H1 (cell line): ENCODE data around the gene KRT77. TPM values are rescaled to one million over a fixed set of nuclear protein-coding genes. Genes with fewer than 3 reads are reported as not detected.

Experiments
- CTCF ChIA-PET: fragments of 300-600 bp; sonication (Branson Sonifier 250); formaldehyde crosslinking; loops from one replicate; lab custom pipeline; 2021; ENCODE audit not compliant: partially characterized antibody; lab: Charles Lee
- POLR2A ChIA-PET: fragments of 300-600 bp; sonication (Branson Sonifier 250); formaldehyde crosslinking; loops from one replicate; lab custom pipeline; 2021; ENCODE audit warnings: inconsistent platforms; ENCODE audit not compliant: partially characterized antibody; lab: Charles Lee
- DNase-seq, 2 experiments: peaks; one replicate each; pipeline versions ENCODE4 v3.0.0 to v3.0.0-alpha.2; 2010 to 2022; ENCODE audit warnings: low spot score in 2 of 2, low read depth in 1 of 2, mixed read lengths in 1 of 2
- FAIRE-seq: peaks from 2 replicates; lab custom pipeline; 2011; peaks lifted over from hg19 to GRCh38; lab: Jason Lieb, UNC
- H2AFZ ChIP-seq: 2 replicates; pipeline ENCODE4 v1.8.1; 2012; ENCODE audit warnings: low read length, inconsistent platforms
- H2AK5ac ChIP-seq: 2 replicates; pipeline ENCODE4 v1.6.1; 2013; ENCODE audit warnings: low read depth, low read length
- H2BK120ac ChIP-seq: replicated peaks from 2 replicates; pipeline ENCODE3; 2013; ENCODE audit warnings: low read depth, low read length, inconsistent platforms
- H2BK12ac ChIP-seq: 2 replicates; pipeline ENCODE4 v1.6.1; 2013; ENCODE audit warnings: low read depth, low read length
- H2BK15ac ChIP-seq: 2 replicates; pipeline ENCODE4 v1.6.1; 2013; ENCODE audit warnings: low read length
- H2BK20ac ChIP-seq: 2 replicates; pipeline ENCODE4 v1.6.1; 2013; ENCODE audit warnings: low read length
- H2BK5ac ChIP-seq: 2 replicates; pipeline ENCODE4 v1.6.1; 2013; ENCODE audit warnings: low read depth, low read length
- H3K14ac ChIP-seq: 2 replicates; pipeline ENCODE4 v1.6.1; 2013; ENCODE audit warnings: inconsistent platforms; ENCODE audit not compliant: insufficient read length
- H3K18ac ChIP-seq: 2 replicates; pipeline ENCODE4 v1.6.1; 2013; ENCODE audit warnings: low read length; ENCODE audit errors: extremely low read depth
- H3K23ac ChIP-seq: 2 replicates; pipeline ENCODE4 v1.6.1; 2013; ENCODE audit warnings: inconsistent platforms; ENCODE audit not compliant: insufficient read length
- H3K23me2 ChIP-seq: 2 replicates; pipeline ENCODE4 v1.6.1; 2013; ENCODE audit warnings: low read depth, low read length
- H3K27ac ChIP-seq: 2 replicates; pipeline ENCODE4 v1.6.1; 2011; ENCODE audit warnings: low read depth, low read length, inconsistent platforms
- H3K27me3 ChIP-seq, 4 experiments: replicated peaks in 1 of 4; 1 replicate in 1 of 4; 2 replicates in 3 of 4; pipeline versions ENCODE4 v1.6.1 to v1.8.1; 2011 to 2013; ENCODE audit warnings: low read length in 3 of 4, mild to moderate bottlenecking in 3 of 4, inconsistent platforms in 2 of 4, mixed read lengths in 2 of 4, moderate library complexity in 1 of 4; ENCODE audit not compliant: control insufficient read depth in 3 of 4, insufficient read depth in 3 of 4; ENCODE audit errors: extremely low read depth in 1 of 4
- H3K36me3 ChIP-seq, 4 experiments: 2 replicates each; pipeline versions ENCODE4 v1.6.1 to v1.8.1; 2011 to 2013; ENCODE audit warnings: mild to moderate bottlenecking in 4 of 4, low read length in 3 of 4, moderate library complexity in 2 of 4, control low read depth in 1 of 4, inconsistent platforms in 1 of 4; ENCODE audit not compliant: insufficient read depth in 4 of 4, control insufficient read depth in 2 of 4
- H3K4ac ChIP-seq: replicated peaks from 2 replicates; pipeline ENCODE3; 2013; ENCODE audit warnings: low read length, low read depth, mixed read lengths, inconsistent platforms; ENCODE audit not compliant: insufficient read length
- H3K4me1 ChIP-seq, 4 experiments: replicated peaks in 1 of 4; 1 replicate in 1 of 4; 2 replicates in 3 of 4; pipeline versions ENCODE4 v1.6.1 to v1.8.1; 2011 to 2013; ENCODE audit warnings: low read length in 3 of 4, inconsistent platforms in 2 of 4, mixed read lengths in 1 of 4; ENCODE audit not compliant: insufficient read depth in 4 of 4, control insufficient read depth in 3 of 4
- H3K4me2 ChIP-seq, 2 experiments: 2 replicates each; pipeline versions ENCODE4 v1.6.1 to v1.8.1; 2011 to 2013; ENCODE audit warnings: low read depth in 2 of 2, low read length in 2 of 2, control low read depth in 1 of 2, inconsistent platforms in 1 of 2, mild to moderate bottlenecking in 1 of 2; ENCODE audit not compliant: insufficient read depth in 1 of 2
- H3K4me3 ChIP-seq, 4 experiments: fragments of 200-600, 300-600 bp in 1 of 4; sonication (generic), shearing (Covaris generic), sonication (Bioruptor Twin) in 1 of 4; 2 replicates each; pipeline versions ENCODE4 v1.5.1 to v1.8.1; 2011 to 2016; ENCODE audit warnings: low read length in 4 of 4, low read depth in 3 of 4, control low read depth in 2 of 4, inconsistent platforms in 2 of 4, mild to moderate bottlenecking in 2 of 4, mixed read lengths in 1 of 4, moderate library complexity in 1 of 4; ENCODE audit not compliant: insufficient read depth in 2 of 4; ENCODE audit errors: extremely low read depth in 1 of 4
- H3K56ac ChIP-seq: replicated peaks from 2 replicates; pipeline ENCODE3; 2013; ENCODE audit warnings: low read depth, mild to moderate bottlenecking, mixed read lengths, low read length, inconsistent platforms; ENCODE audit not compliant: insufficient read length
- H3K79me1 ChIP-seq: 2 replicates; pipeline ENCODE4 v1.6.1; 2013; ENCODE audit warnings: low read depth, low read length, control low read depth
- H3K79me2 ChIP-seq, 2 experiments: 2 replicates each; pipeline versions ENCODE4 v1.6.1 to v1.8.1; 2012 to 2013; ENCODE audit warnings: low read length in 2 of 2, mild to moderate bottlenecking in 2 of 2, inconsistent platforms in 1 of 2; ENCODE audit not compliant: insufficient read depth in 2 of 2, control insufficient read depth in 1 of 2
- H3K9ac ChIP-seq, 4 experiments: replicated peaks in 1 of 4; 1 replicate in 1 of 4; 2 replicates in 3 of 4; pipeline versions ENCODE4 v1.6.1 to v1.8.1; 2011 to 2013; ENCODE audit warnings: low read depth in 3 of 4, low read length in 3 of 4, control low read depth in 2 of 4, mild to moderate bottlenecking in 2 of 4, moderate library complexity in 2 of 4, inconsistent platforms in 1 of 4; ENCODE audit errors: extremely low read depth in 1 of 4
- H3K9me3 ChIP-seq, 2 experiments: 2 replicates each; pipeline versions ENCODE4 v1.6.1 to v1.8.1; 2012 to 2013; ENCODE audit warnings: mild to moderate bottlenecking in 2 of 2, moderate library complexity in 2 of 2, control low read depth in 1 of 2, inconsistent platforms in 1 of 2, low read depth in 1 of 2, low read length in 1 of 2, mixed read lengths in 1 of 2; ENCODE audit not compliant: insufficient read depth in 2 of 2
- H4K20me1 ChIP-seq, 2 experiments: replicated peaks in 1 of 2; 2 replicates each; pipeline versions ENCODE3 to v1.8.1; 2011 to 2013; ENCODE audit warnings: inconsistent platforms in 2 of 2, low read length in 2 of 2, mild to moderate bottlenecking in 1 of 2; ENCODE audit not compliant: insufficient read depth in 2 of 2, control insufficient read depth in 1 of 2
- H4K5ac ChIP-seq: 2 replicates; pipeline ENCODE4 v1.6.1; 2013; ENCODE audit warnings: low read length, low read depth, mixed read lengths, inconsistent platforms; ENCODE audit not compliant: insufficient read length
- H4K8ac ChIP-seq: 2 replicates; pipeline ENCODE4 v1.8.0; 2013; ENCODE audit warnings: mild to moderate bottlenecking, moderate library complexity, low read length, inconsistent platforms; ENCODE audit not compliant: insufficient read depth; ENCODE audit errors: extremely low read depth
- H4K91ac ChIP-seq: replicated peaks from 2 replicates; pipeline ENCODE3; 2013; ENCODE audit warnings: low read length, mixed read lengths, inconsistent platforms; ENCODE audit not compliant: insufficient read length
- ASH2L ChIP-seq: fragments of 200-600, 300-600 bp; sonication (generic); IDR thresholded peaks from one replicate; pipeline ENCODE4 v1.7.1; 2017; ENCODE audit warnings: low read length
- EZH2 ChIP-seq: fragments of 200-600 bp; sonication (generic); IDR thresholded peaks from 2 replicates; pipeline ENCODE4 v1.7.1; 2012; ENCODE audit warnings: low read depth, mild to moderate bottlenecking, moderate library complexity, low read length, inconsistent platforms; ENCODE audit not compliant: severe bottlenecking
- NANOG ChIP-seq: IDR thresholded peaks from 2 replicates; pipeline ENCODE4 v1.6.1; 2011; ENCODE audit warnings: low read length, low read depth, mild to moderate bottlenecking, inconsistent platforms; ENCODE audit not compliant: insufficient read depth, poor library complexity, severe bottlenecking
- NRF1 ChIP-seq: IDR thresholded peaks from 2 replicates; pipeline ENCODE4 v1.6.1; 2011; ENCODE audit warnings: mild to moderate bottlenecking, low read depth, low read length, improper control_type of control experiment
- SRF ChIP-seq: IDR thresholded peaks from 2 replicates; pipeline ENCODE4 v1.6.1; 2011; ENCODE audit warnings: mild to moderate bottlenecking, low read depth, low read length, moderate library complexity
- WGBS, 2 experiments: shearing (Covaris generic) in 1 of 2; methylation state at CpG; one replicate each; pipeline versions ENCODE4 v1.1.6 to v1.1.7; 2013 to 2015; ENCODE audit warnings: low lambda C conversion rate in 2 of 2, mixed read lengths in 2 of 2, inconsistent platforms in 1 of 2, low coverage in 1 of 2, missing lambda C conversion rate in 1 of 2; ENCODE audit not compliant: insufficient replicate concordance in 2 of 2, insufficient coverage in 1 of 2, insufficient read length in 1 of 2; ENCODE audit errors: extremely low coverage in 1 of 2, missing lambda C conversion rate in 1 of 2; 5-methylcytosine and 5-hydroxymethylcytosine counted together
- polyA plus RNA-seq, 7 experiments: library from polyadenylated mRNA; depleted of rRNA in 3 of 7; stranded (reverse) in 5 of 7; unstranded in 2 of 7; fragments of >200 nt in 5 of 7; fragments of 200-250 nt in 2 of 7; gene quantifications; 1 replicate in 5 of 7; 2 replicates in 1 of 7; 4 replicates in 1 of 7; pipeline versions ENCODE4 v1.2.1 to v1.2.3, GENCODE V29; 2011 to 2013; ENCODE audit warnings: missing spikeins in 2 of 7, mixed read lengths in 2 of 7
- total RNA-seq: library from RNA; stranded (reverse); fragmentation: NEBNext Ultra II Directional; extraction: Animal tissue kit (Norgen Biotek cat#: 25700); gene quantifications from 2 replicates; pipeline ENCODE4 v1.2.1, GENCODE V29; 2021

The KRT77 gene
- total and polyA plus RNA-seq, 2 of the 8 experiments (the other 6 are each of a cell fraction or from before 2014, with no cell fraction given): 0.02 TPM; not detected in 1

DNA sequence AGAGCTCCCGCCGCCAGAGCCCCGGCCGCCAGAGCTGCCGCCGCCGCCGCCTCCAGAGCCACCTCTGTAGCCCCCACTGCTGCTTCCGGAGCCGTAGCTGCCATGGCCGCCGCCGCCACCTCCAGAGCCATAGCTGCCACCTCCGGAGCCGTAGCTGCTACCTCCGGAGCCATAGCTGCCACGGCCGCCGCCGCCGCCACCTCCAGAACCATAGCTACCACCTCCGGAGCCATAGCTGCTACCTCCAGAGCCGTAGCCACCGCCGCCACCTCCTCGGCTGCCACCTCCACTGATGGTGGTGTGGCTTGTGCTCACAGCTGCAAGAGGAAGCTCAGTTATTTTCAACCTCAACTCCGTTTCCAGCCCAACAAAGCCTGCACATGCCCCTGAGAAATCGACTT, 28.0 kb downstream of the KRT77 start:
- Histone ChIP-seq H2AK5ac (no peak overlapping the region), H3K4me1 (no peaks in the 10 kb centered on the region), H3K4me2 (no peak overlapping the region), H2BK5ac (no peak overlapping the region), H2AFZ (no peak overlapping the region), H2BK15ac (no peak overlapping the region), H3K9ac (no peak overlapping the region), H3K9me3 (no peaks in the 10 kb centered on the region), H3K4ac (no peak overlapping the region), H4K91ac (no peak overlapping the region), H4K5ac (no peak overlapping the region), H3K27ac (no peak overlapping the region), H2BK20ac (no peak overlapping the region), H3K23me2 (no peaks in the 10 kb centered on the region; the same call in none of the 2 replicates), H3K56ac (no peak overlapping the region), H3K27me3 (no peaks in the 10 kb centered on the region; a peak in 1 of 7 replicates), H3K23ac (no peak overlapping the region), H2BK12ac (no peak overlapping the region), H2BK120ac (no peak overlapping the region), H3K4me3 (no peak overlapping the region), H3K18ac (no peak overlapping the region), H4K20me1 (no peaks in the 10 kb centered on the region), H4K8ac (no peak overlapping the region; the same call in 1 of the 2 replicates), H3K79me1 (no peaks in the 10 kb centered on the region), H3K14ac (no peak overlapping the region), H3K79me2 (no peaks in the 10 kb centered on the region), H3K36me3 (no peaks in the 10 kb centered on the region)
- FAIRE-seq (no peak), DNase-seq (no peak)
- POLR2A ChIA-PET: interaction anchor here (1.0 kb wide), 1 partner anchor 14 kb away, joined by 4 read pairs; no protein-coding TSS in a partner anchor
- TF ChIP-seq EZH2: no peak
- no peak for TF ChIP-seq ASH2L
- TF ChIP-seq NANOG: no peak
- TF ChIP-seq NRF1: no peak
- TF ChIP-seq SRF: no peak
- CTCF ChIA-PET: interaction anchor here (0.6 to 4.3 kb wide), 13 partner anchors 9 to 303 kb away, joined by 3 to 16 read pairs (median 5); no protein-coding TSS in a partner anchor
- WGBS, 2 experiments: 91% methylated on average over 27 of the region's 28 CpGs; no CpG with 5 or more reads in 1 of the 2 experiments
